Mucosa of rectum (tissue), 2 donors: ENCODE data around the gene TMCO4.

Experiments used
- H3K27ac ChIP-seq, 2 donors: one replicate each; pipeline ENCODE4 v1.7.0; 2013; ENCODE audit warnings: inconsistent platforms in 2 of 2, low read depth in 2 of 2, low read length in 2 of 2
- H3K27me3 ChIP-seq, 2 donors: one replicate each; pipeline ENCODE4 v1.7.0; 2013; ENCODE audit warnings: low read length in 2 of 2; ENCODE audit not compliant: control insufficient read depth in 2 of 2, insufficient read depth in 2 of 2
- H3K36me3 ChIP-seq, 2 donors: one replicate each; pipeline ENCODE4 v1.7.0; 2013; ENCODE audit warnings: low read length in 2 of 2; ENCODE audit not compliant: control insufficient read depth in 2 of 2, insufficient read depth in 2 of 2
- H3K4me1 ChIP-seq, 2 donors: one replicate each; pipeline ENCODE4 v1.7.0; 2013; ENCODE audit warnings: low read length in 2 of 2, mild to moderate bottlenecking in 1 of 2; ENCODE audit not compliant: control insufficient read depth in 2 of 2, insufficient read depth in 2 of 2
- H3K4me3 ChIP-seq, 2 donors: one replicate each; pipeline ENCODE4 v1.7.0; 2013; ENCODE audit warnings: low read length in 2 of 2
- H3K9ac ChIP-seq, 2 donors: one replicate each; pipeline ENCODE4 v1.7.0; 2013; ENCODE audit warnings: low read length in 2 of 2, low read depth in 1 of 2, mild to moderate bottlenecking in 1 of 2
- H3K9me3 ChIP-seq, 2 donors: one replicate each; pipeline ENCODE4 v1.7.0; 2013; ENCODE audit warnings: low read length in 2 of 2; ENCODE audit not compliant: control insufficient read depth in 2 of 2
- donor health status: healthy.
- donor health status: Normal muscosa, but diverticular disease.

TMCO4 gene

GRCh38 chr1:19750882-19751276 is 48.8 kb downstream of the TMCO4 start:
- H3K4me3 ChIP-seq: no peak overlapping the region
- H3K27ac ChIP-seq: no peak overlapping the region
- H3K9ac ChIP-seq: no peak overlapping the region
- H3K4me1 ChIP-seq: no peaks in the 10 kb centered on the region
- H3K9me3 ChIP-seq: no peaks in the 10 kb centered on the region
- H3K36me3 ChIP-seq: peaks cover 39 to 57% of the 10 kb centered on the region in 2 donors
- no peaks in the 10 kb centered on the region for H3K27me3 ChIP-seq

GRCh38 chr1:19750101-19750881 is 49.4 kb downstream of the TMCO4 start:
- Histone ChIP-seq H3K9me3 (no peaks in the 10 kb centered on the region), H3K4me3 (no peak overlapping the region), H3K27ac (no peak overlapping the region), H3K27me3 (no peaks in the 10 kb centered on the region), H3K4me1 (no peaks in the 10 kb centered on the region), H3K9ac (no peak overlapping the region), H3K36me3 (peaks cover 44 to 58% of the 10 kb centered on the region in 2 donors)

- H3K36me3 ChIP-seq: peaks cover 47 to 60% of the 10 kb centered on the region in 2 donors
- H3K4me3 ChIP-seq: no peak overlapping the region
- no peaks in the 10 kb centered on the region for H3K4me1 ChIP-seq
- no peaks in the 10 kb centered on the region for H3K9me3 ChIP-seq
- H3K9ac ChIP-seq: no peak overlapping the region
- H3K27me3 ChIP-seq: no peaks in the 10 kb centered on the region
- no peak overlapping the region for H3K27ac ChIP-seq
Observed at GRCh38 chr1:19749685-19750084, 50.0 kb downstream of the TMCO4 start.

- Histone ChIP-seq H3K27ac (no peak overlapping the region), H3K9ac (no peak overlapping the region), H3K27me3 (no peaks in the 10 kb centered on the region), H3K9me3 (no peaks in the 10 kb centered on the region), H3K4me3 (no peak overlapping the region), H3K36me3 (peaks cover 50 to 65% of the 10 kb centered on the region in 2 donors), H3K4me1 (peaks cover 0 to 8% of the 10 kb centered on the region in 2 donors)
Observed at GRCh38 chr1:19747761-19748160, 52.0 kb downstream of the TMCO4 start.

- no peak overlapping the region for H3K4me3 ChIP-seq
- H3K36me3 ChIP-seq: peaks cover 46 to 55% of the 10 kb centered on the region in 2 donors
- H3K9ac ChIP-seq: no peak overlapping the region
- H3K9me3 ChIP-seq: no peaks in the 10 kb centered on the region
- no peak overlapping the region for H3K27ac ChIP-seq
- H3K27me3 ChIP-seq: no peaks in the 10 kb centered on the region
- H3K4me1 ChIP-seq: peaks cover 0 to 8% of the 10 kb centered on the region in 2 donors
Observed at GRCh38 chr1:19744886-19745285, 54.8 kb downstream of the TMCO4 start.

- Histone ChIP-seq H3K27ac (no peak overlapping the region), H3K36me3 (peaks cover 41 to 55% of the 10 kb centered on the region in 2 donors), H3K9ac (no peak overlapping the region), H3K4me1 (peaks cover 0 to 8% of the 10 kb centered on the region in 2 donors), H3K4me3 (no peak overlapping the region), H3K9me3 (no peaks in the 10 kb centered on the region), H3K27me3 (no peaks in the 10 kb centered on the region)
Observed at GRCh38 chr1:19744335-19744743, 55.4 kb downstream of the TMCO4 start.

- Histone ChIP-seq H3K36me3 (peaks cover 37 to 50% of the 10 kb centered on the region in 2 donors), H3K4me1 (peaks cover 0 to 8% of the 10 kb centered on the region in 2 donors), H3K9me3 (no peaks in the 10 kb centered on the region), H3K4me3 (no peak overlapping the region), H3K27ac (peak overlapping the region in 1 of 2 donors; percentile 61), H3K9ac (no peak overlapping the region), H3K27me3 (no peaks in the 10 kb centered on the region)
Observed at GRCh38 chr1:19743793-19744192, 55.9 kb downstream of the TMCO4 start.

GRCh38 chr1:19743180-19743579 is 56.5 kb downstream of the TMCO4 start:
- Histone ChIP-seq H3K9ac (no peak overlapping the region), H3K4me1 (peaks cover 0 to 8% of the 10 kb centered on the region in 2 donors), H3K27ac (peak overlapping the region in 1 of 2 donors; percentile 61), H3K9me3 (no peaks in the 10 kb centered on the region), H3K36me3 (peaks cover 38 to 47% of the 10 kb centered on the region in 2 donors), H3K27me3 (no peaks in the 10 kb centered on the region), H3K4me3 (no peak overlapping the region)

GRCh38 chr1:19739628-19740027 is 60.1 kb downstream of the TMCO4 start:
- H3K4me3 ChIP-seq: no peak overlapping the region
- H3K4me1 ChIP-seq: peaks cover 0 to 8% of the 10 kb centered on the region in 2 donors
- H3K36me3 ChIP-seq: peaks cover 30 to 39% of the 10 kb centered on the region in 2 donors
- H3K27me3 ChIP-seq: no peaks in the 10 kb centered on the region
- no peak overlapping the region for H3K9ac ChIP-seq
- no peaks in the 10 kb centered on the region for H3K9me3 ChIP-seq
- H3K27ac ChIP-seq: no peak overlapping the region

- H3K4me1 ChIP-seq: peaks cover 0 to 7% of the 10 kb centered on the region in 2 donors
- no peak overlapping the region for H3K27ac ChIP-seq
- H3K4me3 ChIP-seq: no peak overlapping the region
- H3K27me3 ChIP-seq: no peaks in the 10 kb centered on the region
- H3K36me3 ChIP-seq: peaks cover 30 to 31% of the 10 kb centered on the region in 2 donors
- no peaks in the 10 kb centered on the region for H3K9me3 ChIP-seq
- no peak overlapping the region for H3K9ac ChIP-seq
Observed at GRCh38 chr1:19738669-19739068, 61.0 kb downstream of the TMCO4 start.
